Lower leg skin (tissue), 3 donors: ENCODE results near the gene SCML2.

ENCODE experiments used
- CTCF ChIP-seq, 3 donors: fragments of 450-650 bp; IDR thresholded peaks; one replicate each; pipeline ENCODE4 v1.5.1; 2016; ENCODE audit warnings: antibody characterized with exemption in 3 of 3, mild to moderate bottlenecking in 3 of 3, moderate library complexity in 2 of 3
- POLR2A ChIP-seq, 2 donors: fragments of 450-650 bp; IDR thresholded peaks; one replicate each; pipeline ENCODE4 v1.6.1; 2016 to 2017; ENCODE audit warnings: antibody characterized with exemption in 2 of 2, mild to moderate bottlenecking in 1 of 2, moderate library complexity in 1 of 2

- TF ChIP-seq CTCF (IDR thresholded peaks at IDR 0.05) (no peak), POLR2A (IDR thresholded peaks at IDR 0.05) (no peak)
Observed at GRCh38 chrX:18194688-18195087, 159.8 kb downstream of the SCML2 start.
